GM19025 (cell line): ENCODE data around the gene ESRP2.

Experiments
- ATAC-seq: cut with Tn5 transposase; IDR thresholded peaks from one replicate; pipeline ENCODE4 v1.9.1; 2021; ENCODE audit warnings: mild to moderate bottlenecking, low read depth, moderate library complexity; ENCODE audit not compliant: unreplicated experiment

Gene ESRP2

DNA sequence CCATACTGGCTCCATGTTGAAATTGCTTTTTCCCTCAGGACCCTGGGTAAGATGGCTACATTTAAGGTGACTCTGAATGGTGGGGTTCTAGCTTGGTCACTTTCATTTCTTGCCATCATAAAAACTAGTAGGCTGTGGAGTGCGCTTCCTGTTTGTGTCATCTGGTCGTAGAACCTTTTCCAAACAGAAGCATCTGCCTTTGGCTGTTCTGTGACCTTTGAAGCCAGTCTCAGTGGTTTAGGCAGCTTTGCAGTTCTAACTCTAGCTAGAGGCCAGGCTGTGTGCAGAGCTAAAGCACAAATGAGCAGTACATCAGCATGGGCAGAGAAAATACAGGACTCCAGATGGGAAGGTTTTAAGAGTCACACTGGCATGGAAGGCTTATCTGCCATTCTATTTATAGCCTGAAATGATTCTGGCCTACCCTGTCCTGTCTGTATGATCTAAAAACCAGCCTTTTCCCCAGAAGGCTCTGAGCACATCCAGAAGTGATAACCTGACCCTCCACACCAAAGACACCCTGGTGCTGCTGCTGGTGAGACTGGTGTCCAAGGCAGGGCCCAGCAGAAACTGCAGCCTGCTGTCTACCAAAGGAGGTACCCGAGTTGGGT, 8.6 kb downstream of the ESRP2 start:
- ATAC-seq = no peak

DNA sequence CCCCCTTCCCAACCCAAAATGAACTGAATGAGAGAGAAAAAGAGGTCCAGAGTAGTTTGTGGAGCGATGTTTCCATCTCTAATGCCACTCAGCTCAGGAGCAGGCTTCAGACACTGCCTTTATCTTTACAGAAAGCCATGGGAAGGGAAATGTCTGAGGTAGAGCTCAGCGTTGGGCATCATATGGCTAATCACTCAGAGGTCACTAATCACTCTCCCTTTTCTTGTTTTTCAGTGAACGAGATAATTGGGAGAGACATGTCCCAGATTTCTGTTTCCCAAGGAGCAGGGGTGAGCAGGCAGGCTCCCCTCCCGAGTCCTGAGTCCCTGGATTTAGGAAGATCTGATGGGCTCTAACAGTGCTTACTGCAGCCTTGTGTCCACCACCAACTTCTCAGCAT, 9.8 kb downstream of the ESRP2 start:
- no peak for ATAC-seq

DNA sequence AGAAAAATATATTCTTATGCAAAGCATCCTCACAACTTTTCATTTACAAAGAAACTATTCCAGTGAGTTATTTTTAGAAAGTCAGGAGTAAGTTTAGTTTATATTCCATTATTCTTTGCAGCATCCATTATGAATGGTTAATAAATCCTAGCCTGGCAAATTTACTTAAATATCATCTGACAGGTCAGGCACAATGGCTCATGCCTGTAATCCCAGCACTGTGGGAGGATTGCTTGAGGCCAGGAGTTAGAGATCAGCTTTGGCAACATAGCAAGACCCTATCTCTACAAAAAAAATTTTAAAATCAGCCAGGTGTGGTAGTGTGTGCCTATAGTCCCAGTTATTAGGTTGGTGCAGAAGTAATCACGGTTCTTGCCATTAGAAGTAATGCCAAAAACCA, 12.9 kb downstream of the ESRP2 start:
- ATAC-seq = no peak

DNA sequence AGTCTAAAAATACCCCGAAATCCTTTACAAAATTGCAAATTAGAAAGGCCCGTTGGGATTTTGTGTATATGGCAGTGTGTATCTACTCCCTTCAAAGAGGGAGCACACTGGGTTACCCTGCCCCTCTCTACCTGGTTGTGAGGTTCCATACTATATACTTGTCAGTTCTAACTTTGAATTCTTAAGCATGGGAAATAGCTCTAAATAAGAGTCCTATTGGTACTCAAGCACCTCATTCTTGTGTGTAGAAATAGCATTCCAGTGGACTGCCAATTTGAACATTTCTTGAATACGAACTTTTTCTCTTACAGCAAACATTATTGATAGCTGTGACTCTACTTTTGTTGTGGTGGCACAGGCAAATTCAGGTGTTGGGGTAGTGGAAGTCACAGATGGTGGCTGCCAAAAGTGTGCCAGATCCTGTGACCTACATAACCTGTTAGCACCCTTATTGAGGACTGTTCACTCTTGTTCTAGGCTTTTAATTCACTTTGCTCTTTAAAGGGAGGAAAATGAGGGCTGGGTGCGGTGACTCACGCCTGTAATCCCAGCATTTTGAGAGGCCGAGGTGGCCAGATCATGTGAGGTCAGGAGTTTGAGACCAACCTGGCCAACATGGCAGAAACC, 16.1 kb downstream of the ESRP2 start:
- ATAC-seq = no peak

DNA sequence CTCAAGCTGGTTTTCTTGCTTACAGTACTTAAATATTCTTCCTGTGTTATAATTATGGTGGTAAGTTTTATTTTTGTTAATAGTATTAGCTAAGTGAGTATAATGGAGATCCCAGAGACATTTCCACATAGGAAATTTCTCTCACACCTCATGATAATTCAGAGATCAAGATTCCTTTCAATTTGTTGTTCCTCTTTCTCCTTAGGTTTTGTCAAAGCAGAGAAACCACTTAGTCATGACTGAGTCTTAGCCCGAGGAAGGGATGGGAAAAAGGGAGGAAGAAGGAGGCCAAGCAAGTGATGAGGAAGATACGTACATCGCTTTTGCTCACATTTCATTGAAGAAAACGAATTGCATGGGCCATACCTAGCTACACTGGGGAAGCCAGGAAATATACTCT, 18.4 kb downstream of the ESRP2 start:
- ATAC-seq = no peak

DNA sequence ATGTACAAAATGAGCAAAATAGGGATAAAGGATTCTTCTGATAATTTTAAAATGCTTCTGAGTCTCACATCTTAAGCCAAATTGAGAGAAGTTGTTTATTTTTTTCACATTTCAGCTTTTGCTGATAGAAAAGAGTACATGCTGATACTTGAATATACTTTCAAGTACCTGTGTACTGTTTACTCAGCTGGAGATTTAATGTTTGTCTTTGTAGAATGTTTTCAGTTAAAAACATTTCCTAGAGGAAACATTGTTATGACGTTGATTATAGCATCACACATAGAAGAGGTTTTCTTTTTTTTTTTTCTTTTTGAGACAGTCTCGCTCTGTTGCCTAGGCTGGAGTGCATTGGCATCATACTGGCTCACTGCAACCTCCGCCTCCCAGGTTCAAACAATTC, 19.7 kb downstream of the ESRP2 start:
- no peak for ATAC-seq

DNA sequence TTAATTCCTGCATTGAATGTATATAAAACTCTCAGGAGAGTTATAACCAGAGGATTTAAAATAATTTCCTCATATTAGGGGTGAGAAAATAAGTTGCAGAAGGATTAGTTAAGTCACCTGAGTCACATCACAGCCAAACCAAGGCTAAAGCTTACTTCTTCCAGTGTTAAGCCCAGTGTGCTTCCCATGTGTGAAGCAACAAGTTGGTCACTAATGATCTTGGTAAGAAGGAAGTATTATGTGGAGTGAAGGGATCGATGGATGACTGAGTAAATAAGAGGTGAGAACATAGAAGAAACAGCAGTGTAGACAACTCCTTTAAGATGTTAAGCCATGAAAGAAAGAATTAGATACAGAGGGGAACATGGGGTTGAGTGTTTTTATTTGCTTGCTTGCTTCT, 20.6 kb downstream of the ESRP2 start:
- no peak for ATAC-seq

DNA sequence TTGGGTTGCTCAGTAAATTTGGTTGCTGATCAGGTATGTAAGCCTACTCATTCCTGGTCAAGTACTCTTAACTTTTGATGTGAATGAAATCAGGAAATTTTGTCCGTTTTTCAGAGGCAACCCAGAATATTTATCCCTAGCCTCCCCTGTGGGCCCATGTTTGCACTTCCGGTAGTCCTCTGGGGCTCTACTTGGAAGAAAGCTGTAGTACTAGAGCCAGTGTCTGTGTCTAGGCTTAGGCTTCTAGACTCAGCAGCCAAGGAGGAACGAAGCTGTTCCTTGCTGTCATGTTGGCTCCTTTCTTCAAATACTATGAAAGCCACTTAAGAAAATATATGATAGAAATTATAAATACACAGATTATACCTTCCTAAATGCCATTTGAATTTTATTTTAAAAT, 21.2 kb downstream of the ESRP2 start:
- ATAC-seq = no peak

DNA sequence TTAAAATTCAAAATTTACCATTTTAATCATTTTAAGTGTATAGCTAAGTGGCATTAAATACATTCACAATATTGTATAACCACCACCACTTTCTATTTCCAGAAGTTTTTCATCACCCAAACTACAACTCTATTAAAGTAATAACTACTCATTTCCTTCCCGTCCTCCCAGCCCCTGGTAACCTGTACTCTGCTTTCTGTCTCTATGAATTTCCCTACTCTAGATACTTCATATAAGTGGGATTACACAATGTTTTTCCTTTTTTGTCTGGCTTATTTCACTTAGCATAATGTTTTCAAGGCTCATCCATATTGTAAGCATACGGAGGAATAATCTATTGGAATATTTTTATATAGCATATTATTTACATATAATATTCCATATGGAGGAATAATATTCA, 29.7 kb downstream of the ESRP2 start:
- ATAC-seq = no peak

DNA sequence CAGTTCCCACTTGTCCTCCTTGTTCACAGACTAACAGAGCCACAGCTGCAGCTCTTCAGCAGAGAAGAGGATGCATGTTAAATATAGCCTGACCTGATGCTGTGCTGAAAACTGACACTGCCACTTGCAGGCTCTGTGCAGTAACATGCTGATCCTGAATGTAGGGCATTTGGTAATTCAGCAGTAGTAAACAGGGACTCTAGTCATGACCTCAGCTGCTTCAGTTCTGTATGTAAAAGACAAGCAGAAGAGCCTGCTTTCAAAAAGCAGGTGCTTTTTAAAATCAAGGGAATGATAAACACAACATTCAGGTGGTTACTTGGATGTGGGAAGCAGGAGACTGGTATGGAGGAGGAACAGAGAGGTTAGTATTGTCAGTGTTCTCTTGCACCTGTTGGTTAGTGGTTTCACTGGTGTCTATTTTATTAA, 33.8 kb downstream of the ESRP2 start:
- ATAC-seq = no peak

DNA sequence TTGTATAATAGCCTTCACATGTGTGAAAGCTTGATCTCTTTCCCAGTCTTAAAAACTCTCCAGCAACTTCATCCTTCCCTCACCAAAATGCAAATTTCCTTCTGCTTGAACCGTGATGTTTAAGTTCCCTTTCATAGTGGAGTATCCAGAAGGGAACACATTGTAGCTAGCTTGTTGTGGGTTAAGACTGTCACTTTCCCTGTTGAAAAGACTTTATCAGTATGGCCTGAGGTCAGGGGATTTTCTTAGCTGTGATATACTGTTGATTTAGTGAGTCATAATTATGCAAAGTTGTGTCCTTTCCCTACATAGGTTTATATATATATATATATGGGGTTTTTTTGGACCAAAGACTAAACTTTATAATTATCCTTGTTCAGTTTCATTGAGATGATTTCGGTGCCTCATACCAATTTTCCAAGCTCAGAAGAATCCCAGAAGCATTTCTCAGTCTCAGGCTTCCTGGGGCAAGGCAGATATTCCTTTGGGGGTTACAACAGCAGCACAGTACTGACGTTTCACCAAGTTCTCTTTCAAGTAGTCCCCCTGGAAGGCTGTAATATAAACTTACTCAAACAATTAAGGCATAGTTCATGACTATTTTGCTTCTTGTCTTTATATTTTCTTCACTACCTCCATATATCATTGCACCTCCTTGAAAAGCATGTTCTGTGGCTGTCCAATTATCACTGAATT, 35.7 kb downstream of the ESRP2 start:
- ATAC-seq = no peak

DNA sequence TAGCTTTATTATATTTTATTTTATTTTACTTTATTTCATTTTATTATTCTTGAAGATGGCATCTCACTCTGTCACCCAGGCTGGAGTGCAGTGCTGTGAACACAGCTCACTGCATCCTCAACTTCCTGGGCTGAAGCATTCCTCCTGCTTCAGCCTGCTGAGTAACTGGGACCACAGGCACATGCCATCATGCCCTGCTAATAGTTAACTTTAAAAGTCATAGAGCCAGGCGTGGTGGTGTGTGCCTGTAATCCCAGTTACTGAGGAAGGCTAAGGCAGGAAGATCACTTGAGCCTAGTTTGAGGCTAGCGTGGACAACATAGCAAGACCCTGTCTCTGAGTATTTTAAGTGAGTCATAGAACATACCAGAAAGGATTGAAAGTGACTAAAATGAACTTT, 38.7 kb downstream of the ESRP2 start:
- no peak for ATAC-seq

DNA sequence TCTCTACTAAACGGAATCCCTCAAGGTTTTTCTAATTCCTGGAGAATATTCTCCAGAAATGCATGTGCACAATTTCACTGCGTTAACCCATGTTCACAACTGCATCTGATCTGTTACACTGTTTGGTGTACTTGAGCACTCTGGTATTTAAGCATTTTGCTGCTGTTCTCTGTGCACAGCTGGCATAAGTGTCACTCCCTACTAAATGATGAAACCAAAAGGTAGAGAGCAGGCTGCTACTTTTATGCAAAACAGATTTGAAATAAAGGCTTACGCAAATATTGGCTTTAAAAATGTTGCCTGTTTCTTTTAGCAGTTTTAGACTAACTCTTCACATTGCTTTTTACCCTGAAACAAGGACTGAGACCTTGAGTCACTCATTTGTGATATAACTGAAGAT, 41.7 kb downstream of the ESRP2 start:
- no peak for ATAC-seq

DNA sequence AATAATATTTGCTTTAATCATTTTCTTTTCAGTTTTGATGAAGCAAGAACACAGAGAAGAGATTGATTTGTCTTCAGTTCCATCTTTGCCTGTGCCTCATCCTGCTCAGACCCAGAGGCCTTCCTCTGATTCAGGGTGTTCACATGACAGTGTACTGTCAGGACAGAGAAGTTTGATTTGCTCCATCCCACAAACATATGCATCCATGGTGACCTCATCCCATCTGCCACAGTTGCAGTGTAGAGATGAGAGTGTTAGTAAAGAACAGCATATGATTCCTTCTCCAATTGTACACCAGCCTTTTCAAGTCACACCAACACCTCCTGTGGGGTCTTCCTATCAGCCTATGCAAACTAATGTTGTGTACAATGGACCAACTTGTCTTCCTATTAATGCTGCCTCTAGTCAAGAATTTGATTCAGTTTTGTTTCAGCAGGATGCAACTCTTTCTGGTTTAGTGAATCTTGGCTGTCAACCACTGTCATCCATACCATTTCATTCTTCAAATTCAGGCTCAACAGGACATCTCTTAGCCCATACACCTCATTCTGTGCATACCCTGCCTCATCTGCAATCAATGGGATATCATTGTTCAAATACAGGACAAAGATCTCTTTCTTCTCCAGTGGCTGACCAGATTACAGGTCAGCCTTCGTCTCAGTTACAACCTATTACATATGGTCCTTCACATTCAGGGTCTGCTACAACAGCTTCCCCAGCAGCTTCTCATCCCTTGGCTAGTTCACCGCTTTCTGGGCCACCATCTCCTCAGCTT, 45.0 kb downstream of the ESRP2 start:
- ATAC-seq = no peak

DNA sequence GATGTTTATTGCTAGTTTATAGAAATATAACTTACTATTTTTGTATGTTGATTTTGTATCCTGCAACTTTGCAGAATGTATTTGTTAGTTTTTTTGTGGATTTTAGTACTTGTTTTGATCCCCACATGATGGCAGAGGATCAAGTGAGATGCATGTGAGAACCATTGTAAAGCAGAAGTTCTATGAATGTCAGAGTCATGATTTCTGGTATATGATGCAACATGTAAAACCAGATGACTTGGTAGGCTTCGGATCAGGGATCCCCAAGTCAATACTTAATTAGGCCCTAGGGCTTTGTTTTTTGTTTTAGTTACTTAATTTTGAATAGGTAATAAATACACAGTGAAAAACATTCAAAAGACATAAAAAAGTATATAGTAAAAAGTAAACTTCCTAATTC, 45.8 kb downstream of the ESRP2 start:
- no peak for ATAC-seq

DNA sequence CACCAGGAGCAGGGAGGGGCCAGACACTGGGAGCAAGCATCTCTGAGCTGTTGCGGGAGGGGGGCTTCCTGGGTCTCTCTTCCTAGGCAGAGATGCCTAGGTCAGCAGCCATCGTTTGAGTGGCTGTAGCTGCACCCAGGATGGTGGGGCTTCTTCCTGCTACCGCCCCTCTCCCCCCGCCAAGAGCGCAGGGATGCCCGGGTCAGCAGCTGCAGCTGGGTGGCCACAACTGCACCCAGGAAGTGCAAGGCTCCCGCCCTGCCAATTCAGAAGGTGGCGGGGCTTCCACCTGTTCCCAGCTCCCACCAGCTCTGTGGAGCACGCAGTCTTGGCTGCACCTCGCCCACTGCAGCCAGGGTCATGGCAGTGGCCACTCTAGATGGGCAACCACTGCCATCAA, 47.8 kb downstream of the ESRP2 start:
- ATAC-seq = no peak

DNA sequence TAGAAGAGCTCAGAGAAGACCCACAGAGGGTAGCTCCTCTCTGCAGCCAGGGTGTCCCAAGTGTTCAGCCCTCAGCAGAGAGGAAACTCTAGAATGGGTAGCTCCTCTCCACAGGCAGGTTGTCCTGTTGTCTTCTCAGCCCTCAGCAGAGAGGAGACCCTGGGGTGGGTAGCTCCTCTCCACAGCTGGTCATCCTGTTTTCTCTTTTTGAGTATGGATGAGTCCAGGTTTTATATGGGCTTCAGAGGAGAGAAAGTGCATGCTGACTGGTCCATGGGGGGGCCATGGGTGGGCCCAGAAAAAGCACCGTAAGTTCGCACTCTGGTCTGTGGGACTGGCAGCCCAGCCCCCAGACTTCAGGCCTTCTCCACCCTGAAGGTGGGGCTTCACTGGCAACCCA, 48.4 kb downstream of the ESRP2 start:
- no peak for ATAC-seq

DNA sequence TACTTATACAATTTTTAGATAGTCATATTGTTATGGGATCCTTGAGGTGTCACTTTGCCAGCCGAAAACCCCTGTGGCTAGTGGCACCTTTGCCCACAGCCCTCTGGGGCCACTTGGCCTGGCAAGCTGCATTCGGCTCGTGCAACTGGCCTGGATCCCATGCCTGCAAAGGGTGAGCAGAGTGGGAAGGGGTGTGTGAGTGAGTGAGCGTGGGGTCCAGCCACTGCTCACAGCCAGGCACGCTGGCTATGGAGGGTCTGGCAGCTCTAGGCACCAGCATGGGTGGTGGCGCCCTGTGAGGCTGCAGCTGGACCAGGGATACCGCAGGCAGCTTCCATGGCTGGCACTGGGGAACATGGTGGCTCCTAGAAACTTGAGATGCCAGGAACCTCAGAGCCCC, 49.0 kb downstream of the ESRP2 start:
- ATAC-seq = no peak

DNA sequence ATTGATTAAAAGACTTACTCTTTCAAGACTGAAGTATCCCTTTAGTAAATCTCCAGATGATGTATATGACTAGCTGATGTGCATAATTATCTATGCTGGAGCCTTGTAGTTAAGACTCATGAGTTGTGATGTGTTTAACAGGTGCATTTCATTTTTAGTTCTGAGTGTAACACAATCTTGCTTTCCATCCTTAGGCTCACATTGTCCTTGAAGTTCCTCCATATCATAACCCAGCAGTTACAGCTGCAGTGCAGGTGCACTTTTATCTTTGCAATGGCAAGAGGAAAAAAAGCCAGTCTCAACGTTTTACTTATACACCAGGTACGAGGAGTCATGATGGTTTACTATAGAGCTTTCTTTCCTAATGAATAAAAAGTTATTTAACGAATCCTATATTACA, 52.9 kb downstream of the ESRP2 start:
- no peak for ATAC-seq

DNA sequence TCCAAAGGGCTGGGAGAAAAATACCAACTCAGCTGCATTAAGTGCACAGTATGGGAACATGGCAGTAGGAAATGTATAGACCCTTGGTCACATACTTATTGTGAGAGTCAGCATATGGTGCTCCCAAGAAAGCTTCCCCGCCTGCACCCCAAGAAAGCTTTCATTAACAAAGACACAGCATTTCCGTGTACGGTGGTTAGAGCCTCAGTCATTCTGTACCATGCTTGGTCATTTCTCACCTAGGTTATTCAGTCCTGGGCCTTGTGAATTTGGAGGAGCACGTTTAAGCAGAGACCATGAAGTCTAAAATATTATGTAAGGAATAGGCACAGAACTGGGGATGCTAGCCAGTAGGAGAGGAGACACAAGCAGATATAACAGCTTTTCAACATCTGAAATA, 56.1 kb downstream of the ESRP2 start:
- no peak for ATAC-seq

DNA sequence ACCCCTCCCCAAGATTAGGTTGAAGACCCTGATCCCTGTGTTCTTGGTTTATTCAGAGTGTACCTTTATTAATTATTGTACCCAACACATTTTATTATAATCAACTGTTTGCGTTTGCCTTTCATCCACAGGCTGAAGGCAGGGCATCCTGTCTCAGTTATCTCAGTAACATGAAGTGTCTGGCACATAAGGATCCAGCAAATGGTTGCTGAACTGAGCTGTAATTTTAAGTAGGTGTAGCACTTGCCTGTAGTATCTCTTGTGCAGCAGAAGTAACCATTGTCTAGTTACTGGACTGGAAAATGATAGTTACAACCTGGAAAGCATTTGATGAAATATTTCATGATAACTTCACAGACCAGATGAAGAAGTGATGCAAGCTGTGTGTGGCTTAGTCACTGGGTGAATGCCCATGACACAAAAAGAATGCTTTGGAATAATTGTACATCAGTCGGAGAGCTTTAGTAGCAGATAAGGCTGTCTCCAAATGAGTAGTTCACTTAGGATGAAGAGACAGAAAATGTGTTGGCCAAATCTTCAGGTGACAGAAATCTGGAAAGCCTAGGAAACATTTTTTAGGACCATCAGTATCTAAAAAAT, 56.6 kb downstream of the ESRP2 start:
- ATAC-seq = no peak
